Measurements from ENCODE around the gene CYGB.
"Not testable (repeated sequence)": the region's sequence is repeated elsewhere in the genome, so short reads cannot be mapped to it uniquely, and the experiment has no call there.

The CYGB gene

GRCh38 chr17:76517638-76518038 lies 19.9 kb downstream of the CYGB start:
- POLR2A ChIA-PET = no interaction called here
- no peak for DNase-seq (ENCODE audit: low read depth, low spot score)
- CTCF ChIA-PET = interaction anchor here (0.8 to 8.2 kb wide), 7 partner anchors 11 to 105 kb away, joined by 3 to 156 read pairs (median 7); no protein-coding TSS in a partner anchor
- TF ChIP-seq CTCF (IDR thresholded peaks at IDR 0.05; ENCODE audit: insufficient read depth, low read length, missing control alignments) = no peak
- no peak overlapping the region for H3K4me3 ChIP-seq (ENCODE audit: low read depth, low read length)

- H3K4me3 ChIP-seq (ENCODE audit: low read depth, low read length) = peak overlapping the region; percentile 12
- DNase-seq (ENCODE audit: low read depth, low spot score) = peak; percentile 64
- TF ChIP-seq CTCF (IDR thresholded peaks at IDR 0.05; ENCODE audit: insufficient read depth, low read length, missing control alignments) = no peak
- CTCF ChIA-PET = interaction anchor here (1.8 to 34.2 kb wide), 5 partner anchors 7 to 51 kb away, joined by 6 to 1209 read pairs (median 15); partner anchors contain the start of genes AANAT and UBE2O
- POLR2A ChIA-PET = no interaction called here
Observed at GRCh38 chr17:76515274-76515949, 22.1 kb downstream of the CYGB start.

GRCh38 chr17:76514355-76514754 lies 23.2 kb downstream of the CYGB start:
- POLR2A ChIA-PET = interaction anchor here (0.6 to 1.5 kb wide), 2 partner anchors 33 to 315 kb away, joined by 3 read pairs; no protein-coding TSS in a partner anchor
- CTCF ChIA-PET = interaction anchor here (0.6 to 34.2 kb wide), 5 partner anchors 8 to 110 kb away, joined by 3 to 1209 read pairs (median 15); partner anchors contain the start of genes AANAT and UBE2O
- H3K4me3 ChIP-seq (ENCODE audit: low read depth, low read length); DNase-seq (ENCODE audit: low read depth, low spot score): not testable (repeated sequence)

GRCh38 chr17:76513306-76513692 lies 24.2 kb downstream of the CYGB start:
- no peak overlapping the region for H3K4me3 ChIP-seq (ENCODE audit: low read depth, low read length)
- no peak for TF ChIP-seq CTCF (IDR thresholded peaks at IDR 0.05; ENCODE audit: insufficient read depth, low read length, missing control alignments)
- ChIA-PET CTCF (interaction anchor here (1.5 to 34.2 kb wide), 4 partner anchors 9 to 111 kb away, joined by 5 to 1209 read pairs (median 40); partner anchors contain the start of genes AANAT and UBE2O), POLR2A (interaction anchor here (1.5 kb wide), 1 partner anchor 32 kb away, joined by 3 read pairs; no protein-coding TSS in a partner anchor)
- no peak for DNase-seq (ENCODE audit: low read depth, low spot score)

GRCh38 chr17:76512366-76513305 lies 24.9 kb downstream of the CYGB start:
- ChIA-PET CTCF (interaction anchor here (1.3 to 34.2 kb wide), 5 partner anchors 9 to 112 kb away, joined by 3 to 1209 read pairs (median 14); partner anchors contain the start of genes AANAT and UBE2O), POLR2A (no interaction called here)
- H3K4me3 ChIP-seq (ENCODE audit: low read depth, low read length) = no peak overlapping the region
- no peak for DNase-seq (ENCODE audit: low read depth, low spot score)
- TF ChIP-seq CTCF (IDR thresholded peaks at IDR 0.05; ENCODE audit: insufficient read depth, low read length, missing control alignments) = no peak

- DNase-seq (ENCODE audit: low read depth, low spot score) = no peak
- TF ChIP-seq CTCF (IDR thresholded peaks at IDR 0.05; ENCODE audit: insufficient read depth, low read length, missing control alignments) = no peak
- ChIA-PET CTCF (interaction anchor here (1.0 to 34.2 kb wide), 7 partner anchors 8 to 114 kb away, joined by 3 to 1209 read pairs (median 5); partner anchors contain the start of genes AANAT and UBE2O), POLR2A (interaction anchor here (1.1 kb wide), 1 partner anchor 46 kb away, joined by 5 read pairs; no protein-coding TSS in a partner anchor)
- no peak overlapping the region for H3K4me3 ChIP-seq (ENCODE audit: low read depth, low read length)
Observed at GRCh38 chr17:76511668-76512365, 25.7 kb downstream of the CYGB start.
